GM12872 (cell line): ENCODE results near the gene CTIF.

Source experiments
- CTCF ChIP-seq: IDR thresholded peaks from 3 replicates; pipeline ENCODE4 v1.5.1; 2011; ENCODE audit warnings: low read depth, mild to moderate bottlenecking, low read length, moderate library complexity; ENCODE audit not compliant: insufficient read depth

CTIF gene

GRCh38 chr18:48658721-48659120 is 119.9 kb downstream of the CTIF start:
- no peak for TF ChIP-seq CTCF

GRCh38 chr18:48659188-48660009 is 120.6 kb downstream of the CTIF start:
- TF ChIP-seq CTCF, result no peak

- no peak for TF ChIP-seq CTCF
Observed at GRCh38 chr18:48660346-48661228, 121.8 kb downstream of the CTIF start.

GRCh38 chr18:48661421-48661820 is 122.6 kb downstream of the CTIF start:
- no peak for TF ChIP-seq CTCF

GRCh38 chr18:48662011-48662661 is 123.3 kb downstream of the CTIF start:
- TF ChIP-seq CTCF, result no peak

GRCh38 chr18:48663096-48663930 is 124.5 kb downstream of the CTIF start:
- no peak for TF ChIP-seq CTCF
